ENCODE data around the gene MGAT5B.

Gene MGAT5B

GRCh38 chr17:76877437-76877836, 9.2 kb downstream of the MGAT5B start:
- no peak for TF ChIP-seq CTCF (IDR thresholded peaks at IDR 0.05)

- no peak for TF ChIP-seq CTCF (IDR thresholded peaks at IDR 0.05)
Observed at GRCh38 chr17:76878568-76878967, 10.4 kb downstream of the MGAT5B start.

GRCh38 chr17:76879254-76879653, 11.1 kb downstream of the MGAT5B start:
- TF ChIP-seq CTCF (IDR thresholded peaks at IDR 0.05), result no peak

GRCh38 chr17:76879691-76880090, 11.5 kb downstream of the MGAT5B start:
- TF ChIP-seq CTCF (IDR thresholded peaks at IDR 0.05), result no peak

- TF ChIP-seq CTCF (IDR thresholded peaks at IDR 0.05), result no peak
Observed at GRCh38 chr17:76880268-76880667, 12.1 kb downstream of the MGAT5B start.

- no peak for TF ChIP-seq CTCF (IDR thresholded peaks at IDR 0.05)
Observed at GRCh38 chr17:76880971-76881370, 12.8 kb downstream of the MGAT5B start.

- TF ChIP-seq CTCF (IDR thresholded peaks at IDR 0.05), result no peak
Observed at GRCh38 chr17:76881408-76881807, 13.2 kb downstream of the MGAT5B start.

GRCh38 chr17:76881966-76882365, 13.8 kb downstream of the MGAT5B start:
- TF ChIP-seq CTCF (IDR thresholded peaks at IDR 0.05), result no peak

Measured in LNCAP (cell line).